Endometrium (tissue), 2 donors: ENCODE measurements around the gene DNTTIP2.
"Not testable (repeated sequence)": the region's sequence is repeated elsewhere in the genome, so short reads cannot be mapped to it uniquely, and the experiment has no call there.

Source experiments
- FAIRE-seq: peaks from 2 replicates; lab custom pipeline; 2012; peaks lifted over from hg19 to GRCh38; lab: Jason Lieb, UNC
- donor health status: control.
- donor health status: control.

The DNTTIP2 gene

DNA sequence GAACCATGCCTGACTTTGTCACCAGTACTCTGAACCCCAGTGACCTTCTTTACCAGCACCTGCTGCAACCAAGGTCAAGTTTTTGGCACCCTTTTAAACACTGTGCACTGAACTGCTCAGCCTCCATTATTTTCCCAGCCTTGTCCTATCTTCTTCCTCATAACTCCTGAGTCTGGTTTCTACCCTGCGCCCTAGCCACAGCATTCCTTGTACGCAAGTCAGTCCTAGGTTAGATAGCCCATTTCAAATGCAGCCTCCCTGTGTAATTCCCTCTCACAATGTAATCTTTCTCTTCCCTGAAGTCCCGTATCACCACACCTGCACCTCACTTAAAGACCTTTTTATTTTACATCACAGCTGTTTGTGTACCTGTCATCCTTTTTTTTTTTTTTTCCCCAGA is 37.2 kb downstream of the DNTTIP2 start:
- FAIRE-seq: no peak

DNA sequence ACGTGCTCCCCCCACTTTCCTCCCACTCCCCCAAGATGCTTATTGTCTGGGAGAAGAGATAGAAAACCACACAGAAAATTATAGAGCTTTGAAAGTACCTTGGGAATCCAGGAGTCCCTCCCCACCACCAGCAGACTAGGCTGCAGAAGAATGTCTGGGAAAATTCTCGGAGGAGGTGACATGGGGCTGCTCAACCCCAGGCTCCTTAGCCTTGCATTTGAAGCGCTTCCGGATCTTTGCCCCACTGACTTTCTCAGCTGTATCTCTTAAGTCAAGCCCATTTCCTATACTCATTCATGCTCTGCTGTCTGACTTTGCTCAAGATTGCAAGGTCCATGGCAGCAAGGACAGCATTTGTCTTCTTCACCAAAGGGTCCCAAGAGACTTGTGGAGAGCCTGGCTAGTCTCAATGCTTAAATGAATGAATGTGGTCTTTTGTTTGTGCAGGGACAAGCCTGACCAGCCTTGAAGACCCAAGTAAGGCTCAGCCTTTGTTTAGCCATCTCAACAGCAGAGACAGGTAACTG is 38.0 kb downstream of the DNTTIP2 start:
- FAIRE-seq: no peak

DNA sequence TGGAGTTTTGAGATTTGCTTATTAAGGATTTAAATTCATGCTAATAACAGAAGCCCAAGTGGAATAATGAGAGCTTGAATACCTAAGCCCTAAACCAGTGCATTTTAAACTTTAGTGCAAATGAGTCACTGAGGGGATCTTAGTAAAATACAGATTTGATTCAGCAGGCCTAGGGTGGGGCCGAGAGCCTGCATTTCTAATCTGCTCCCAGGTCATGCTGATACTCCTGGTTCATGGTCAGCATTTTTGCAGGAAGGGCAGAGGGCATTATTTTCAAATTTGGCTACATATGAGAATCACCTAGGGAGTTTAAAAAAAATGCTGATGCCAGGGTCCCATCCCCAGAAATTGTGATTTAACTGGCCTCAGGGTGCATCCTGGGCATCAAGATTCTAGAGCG is 39.3 kb downstream of the DNTTIP2 start:
- FAIRE-seq: no peak

DNA sequence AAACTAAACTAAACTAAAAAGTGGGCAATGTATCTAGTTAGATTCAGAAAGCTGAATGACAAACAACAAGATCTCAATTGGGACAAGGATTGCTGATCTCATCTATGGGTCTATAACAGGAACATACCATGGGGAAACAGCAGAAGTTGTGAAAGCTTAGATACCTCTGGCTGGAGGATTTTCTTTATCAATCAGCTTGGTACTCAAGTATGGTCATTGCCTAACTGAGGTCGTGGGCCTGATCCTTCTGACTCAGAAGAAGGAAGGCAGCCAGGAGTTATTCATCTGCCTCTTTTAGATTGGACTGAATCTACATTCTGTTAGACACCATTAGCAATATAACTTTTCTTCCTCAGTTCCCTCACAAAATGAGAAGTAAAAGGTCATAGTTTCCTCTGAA is 39.7 kb downstream of the DNTTIP2 start:
- no peak for FAIRE-seq

DNA sequence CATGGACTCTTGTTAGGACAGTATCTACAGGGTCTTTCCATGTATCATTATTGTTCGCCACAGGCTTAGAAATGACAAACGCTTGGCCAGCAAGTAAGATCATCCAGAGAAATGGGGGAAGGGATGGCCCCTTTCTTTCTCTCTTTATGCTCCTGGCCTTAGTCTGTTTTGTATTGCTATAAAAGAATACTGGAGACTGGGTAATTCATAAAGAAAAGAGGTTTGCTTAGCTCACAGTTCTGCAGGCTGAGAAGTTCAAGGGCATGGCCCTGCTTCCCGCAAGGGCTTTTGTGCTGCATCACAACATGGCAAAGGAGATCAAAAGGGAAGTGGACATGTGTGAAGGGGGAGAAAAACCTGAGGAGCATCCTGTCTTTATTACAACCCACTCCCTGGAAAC is 41.0 kb downstream of the DNTTIP2 start:
- FAIRE-seq: no peak

DNA sequence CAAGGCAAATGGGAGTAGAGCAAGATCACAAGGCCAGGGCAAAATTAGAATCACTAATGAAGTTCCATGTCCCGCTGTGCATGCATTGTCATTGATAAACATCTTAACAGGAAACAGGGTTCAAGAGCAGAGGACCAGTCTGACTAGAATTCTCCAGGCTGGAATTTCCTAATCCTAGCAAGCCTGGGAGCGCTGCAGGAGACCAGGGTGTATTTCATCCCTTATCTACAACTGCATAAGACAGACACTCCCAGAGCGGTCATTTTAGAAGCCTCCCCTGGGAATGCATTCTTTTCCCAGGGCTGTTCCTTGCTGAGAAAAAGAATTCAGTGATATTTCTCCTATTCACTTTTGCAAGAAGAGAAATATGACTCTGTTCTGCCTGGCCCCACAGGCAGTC is 45.7 kb downstream of the DNTTIP2 start:
- not testable (repeated sequence) for FAIRE-seq

DNA sequence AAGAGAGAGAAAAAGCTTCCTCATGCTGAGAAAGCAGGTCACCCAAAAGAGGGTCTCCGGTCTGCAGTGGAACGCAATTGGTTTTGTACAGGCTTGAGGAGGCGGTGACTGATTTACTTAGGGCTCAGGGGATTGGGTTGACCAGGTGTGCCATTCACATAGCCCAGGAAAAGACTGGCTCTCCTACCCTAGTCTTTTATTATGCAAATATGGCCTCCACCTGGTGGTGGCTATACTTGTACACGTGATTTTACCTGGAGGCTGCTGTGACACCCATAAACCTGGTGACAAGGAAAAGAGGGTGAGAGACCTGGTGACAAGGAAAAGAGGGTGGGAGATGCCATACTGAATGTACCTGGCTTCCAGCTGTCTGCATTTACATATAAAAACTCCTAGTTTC is 49.9 kb downstream of the DNTTIP2 start:
- no peak for FAIRE-seq

DNA sequence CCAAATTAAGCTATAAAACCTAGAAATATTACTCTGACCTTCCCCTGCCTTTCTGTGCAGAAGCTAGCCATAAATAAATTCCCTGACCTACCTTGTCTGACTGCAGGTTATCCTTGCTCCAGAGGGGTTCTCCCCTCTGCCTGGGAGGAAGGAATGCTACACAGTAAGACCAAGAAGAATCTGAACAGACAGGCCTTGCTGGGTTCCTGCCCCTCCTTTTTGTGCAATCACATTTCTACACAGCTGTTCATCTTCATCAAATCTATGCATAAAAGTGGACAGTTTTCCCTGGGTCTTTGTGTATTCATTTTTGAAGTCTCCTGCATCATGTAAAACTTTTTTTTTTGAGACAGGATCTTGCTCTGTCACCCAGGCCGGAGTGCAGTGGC is 50.6 kb downstream of the DNTTIP2 start:
- FAIRE-seq: no peak

DNA sequence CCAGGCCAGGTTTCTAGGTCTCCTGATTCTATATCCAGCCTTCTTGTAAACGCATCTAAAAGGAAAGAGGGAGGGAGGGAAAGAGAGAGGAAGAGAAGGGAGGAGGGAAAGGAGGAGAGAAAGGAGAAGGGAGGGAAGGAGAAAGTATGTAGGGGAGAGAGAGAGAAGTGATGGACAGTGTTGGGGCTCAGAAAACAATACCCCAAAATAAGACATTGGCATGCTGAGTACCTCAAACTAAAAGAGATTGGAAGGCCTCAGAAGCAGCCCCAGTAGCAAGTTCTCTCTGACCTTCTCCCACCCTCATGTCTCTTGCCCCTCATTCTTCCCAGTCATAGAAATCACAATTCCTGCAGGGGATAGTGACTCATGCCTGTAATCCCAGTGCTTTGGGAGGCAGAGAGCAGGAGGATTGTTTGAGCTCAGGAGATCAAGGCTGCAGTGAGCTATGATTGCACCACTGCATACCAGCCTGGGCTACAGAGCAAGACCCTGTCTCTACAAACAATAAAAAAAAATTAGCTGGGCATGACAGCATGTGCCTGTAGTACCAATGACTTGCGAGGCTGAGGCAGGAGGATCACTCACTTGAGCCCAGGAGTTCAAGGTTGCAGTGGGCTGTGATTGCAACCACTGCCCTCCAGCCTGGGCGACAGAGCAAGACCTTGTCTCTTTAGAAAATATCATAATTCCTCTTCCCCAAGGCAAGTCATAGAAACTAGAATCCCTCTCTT is 51.2 kb downstream of the DNTTIP2 start:
- no peak for FAIRE-seq

DNA sequence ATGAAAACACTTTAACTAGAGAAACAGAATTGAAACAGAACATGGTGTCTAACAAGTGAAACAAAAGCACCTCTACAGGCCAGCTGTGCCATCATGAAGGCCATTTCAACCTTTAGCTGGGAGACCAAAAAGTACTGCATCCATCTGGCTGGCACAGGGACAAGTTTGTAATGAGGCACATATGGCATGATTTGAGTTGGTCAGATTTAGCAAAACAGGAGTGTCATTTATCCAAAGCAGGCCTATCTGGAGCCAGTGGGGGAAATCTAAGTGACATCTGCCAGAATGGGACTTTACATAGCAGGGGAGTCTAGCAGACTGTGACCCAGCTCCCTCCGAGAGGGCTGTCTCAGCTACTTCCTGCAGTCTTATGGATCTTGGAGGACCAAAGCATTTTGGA is 51.9 kb downstream of the DNTTIP2 start:
- no peak for FAIRE-seq

DNA sequence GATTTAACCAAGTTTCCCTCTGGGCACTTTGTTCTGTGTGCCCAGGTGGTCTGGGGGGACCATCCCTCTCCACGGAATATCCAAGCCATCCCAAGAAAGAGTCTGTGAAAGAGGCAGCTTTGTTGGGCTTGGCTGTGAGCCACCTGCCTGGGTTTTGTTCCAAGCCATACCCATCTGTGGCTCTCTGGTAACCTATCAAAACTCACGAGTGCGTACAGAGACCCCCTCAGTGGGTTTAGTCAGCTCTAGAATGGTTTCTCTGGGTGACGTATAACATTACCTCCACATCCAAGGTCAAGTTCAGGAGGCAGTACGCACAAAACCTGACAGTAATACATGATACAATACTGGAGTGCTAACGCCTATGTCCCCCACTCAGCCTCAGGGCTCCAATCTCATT is 54.2 kb downstream of the DNTTIP2 start:
- FAIRE-seq: no peak

DNA sequence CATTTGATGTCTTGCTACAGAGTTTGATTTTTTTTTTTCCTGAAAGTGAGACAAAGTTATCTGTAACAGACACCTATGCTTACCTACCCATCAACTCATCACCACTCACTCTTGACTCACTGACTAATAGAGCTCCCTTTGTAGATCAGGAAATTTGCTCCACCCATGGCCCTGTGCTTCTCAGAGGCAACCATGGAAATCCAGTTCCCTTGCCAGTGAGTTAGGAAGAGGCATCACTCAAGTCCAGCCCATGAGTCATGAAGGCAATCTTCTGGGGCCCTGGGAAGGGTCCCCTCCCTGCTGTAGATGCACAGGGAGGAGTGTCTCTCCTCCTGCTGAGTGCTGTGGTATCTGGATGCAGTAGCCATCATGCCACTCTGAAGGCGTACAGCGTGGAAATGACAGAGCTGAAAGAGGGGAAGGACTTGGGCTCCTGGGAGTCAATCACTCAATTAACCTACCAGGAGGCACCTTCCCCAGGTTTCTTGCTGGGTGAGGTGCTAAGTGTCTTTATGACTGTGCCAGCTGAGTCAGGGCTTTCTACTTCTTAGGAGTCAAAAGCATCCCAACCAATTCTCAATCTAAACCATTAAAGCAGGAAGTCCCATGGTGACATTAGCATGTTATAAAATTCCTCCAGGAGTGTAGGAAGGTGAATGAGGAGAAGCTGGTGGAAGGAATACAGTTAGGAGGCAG is 56.1 kb downstream of the DNTTIP2 start:
- FAIRE-seq: no peak

DNA sequence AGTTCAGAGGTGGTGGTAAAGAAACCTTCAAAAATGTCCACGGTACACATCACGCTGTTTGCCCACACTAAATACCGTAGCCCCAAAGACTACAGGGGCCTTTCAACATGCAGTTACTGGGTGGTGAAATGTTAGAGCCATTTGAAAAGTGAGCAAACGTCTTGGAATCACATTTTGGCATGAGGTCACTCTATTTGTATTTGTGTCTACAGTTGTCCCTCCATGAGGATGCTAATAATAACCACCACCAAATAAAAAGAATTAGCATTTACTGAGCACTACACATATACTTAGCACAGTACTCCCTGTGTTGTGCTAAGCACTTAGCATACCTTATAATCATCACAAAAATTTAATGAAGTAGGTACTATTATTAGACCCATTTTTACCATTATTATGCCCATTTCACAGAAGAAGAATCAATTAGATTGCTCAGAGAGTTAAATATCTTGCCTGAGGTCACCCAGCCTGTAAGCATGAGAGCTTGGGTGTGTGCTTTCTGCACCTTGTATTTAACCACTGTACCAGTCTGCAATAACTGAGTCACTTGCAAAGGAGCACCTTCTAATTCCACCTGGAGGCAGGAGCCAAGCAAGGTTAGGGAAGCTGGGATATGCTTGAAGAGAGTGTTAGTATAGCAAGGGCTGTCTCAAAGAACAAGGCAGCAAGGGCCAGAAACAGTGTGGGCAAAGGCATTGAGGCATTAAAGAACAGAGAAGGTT is 57.4 kb downstream of the DNTTIP2 start:
- no peak for FAIRE-seq

DNA sequence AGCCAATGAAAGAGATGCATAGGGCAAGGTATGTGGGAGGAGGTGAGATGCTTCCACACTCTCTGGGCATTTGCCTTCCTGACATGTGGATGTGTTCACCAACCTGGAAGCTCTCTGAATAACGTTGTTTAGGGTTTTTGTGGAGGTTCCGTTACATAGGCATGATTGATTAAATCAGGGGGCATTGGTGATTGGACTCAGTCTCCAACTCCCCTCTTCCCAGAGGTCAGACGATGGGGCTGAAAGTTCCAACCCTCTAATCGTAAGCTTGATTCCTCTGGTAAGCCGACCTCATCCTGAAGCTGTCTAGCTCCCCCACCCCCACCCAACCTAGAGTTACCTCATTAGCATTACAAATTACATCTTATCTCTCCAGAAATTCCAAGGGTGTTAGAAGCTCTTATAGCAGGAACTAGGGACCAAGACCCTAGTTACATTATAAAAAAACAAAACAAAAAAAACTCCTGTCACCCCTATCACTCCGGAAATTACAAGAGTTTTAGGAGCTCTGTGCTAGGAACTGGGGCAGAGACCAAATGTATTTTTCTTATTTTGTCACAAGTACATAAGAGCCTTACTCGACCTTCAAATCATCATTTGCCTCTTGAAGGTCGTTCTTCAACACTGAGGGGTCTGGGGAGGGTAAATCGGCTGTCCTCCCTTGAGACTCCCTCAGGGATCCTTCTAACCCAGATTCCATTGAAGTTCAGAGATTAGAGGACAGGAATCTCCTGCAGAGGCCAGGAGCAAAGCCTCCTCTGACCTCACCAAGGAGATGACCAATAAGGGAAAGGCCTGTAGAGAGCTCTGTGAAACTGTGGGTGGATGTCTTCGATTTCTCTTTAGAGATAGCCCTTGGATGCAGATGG is 58.2 kb downstream of the DNTTIP2 start:
- no peak for FAIRE-seq

DNA sequence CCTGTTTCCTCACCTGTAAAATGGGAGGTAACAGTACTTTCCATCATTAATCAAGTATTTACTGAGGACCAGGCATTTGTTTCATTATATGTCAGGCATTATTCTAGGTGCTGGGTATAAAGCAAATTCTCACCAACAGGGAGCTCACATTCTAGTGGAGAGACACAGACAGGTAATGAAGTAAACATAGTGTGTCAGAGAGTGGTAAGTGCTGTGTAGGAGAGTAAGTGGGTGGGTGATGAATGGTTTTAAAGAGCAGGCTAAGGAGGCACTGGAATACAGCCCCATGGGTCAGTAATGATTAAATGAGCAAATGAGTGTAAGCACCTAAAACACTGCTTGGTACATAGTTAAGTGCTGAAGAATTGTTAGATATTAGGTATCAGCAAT is 60.4 kb downstream of the DNTTIP2 start:
- no peak for FAIRE-seq

DNA sequence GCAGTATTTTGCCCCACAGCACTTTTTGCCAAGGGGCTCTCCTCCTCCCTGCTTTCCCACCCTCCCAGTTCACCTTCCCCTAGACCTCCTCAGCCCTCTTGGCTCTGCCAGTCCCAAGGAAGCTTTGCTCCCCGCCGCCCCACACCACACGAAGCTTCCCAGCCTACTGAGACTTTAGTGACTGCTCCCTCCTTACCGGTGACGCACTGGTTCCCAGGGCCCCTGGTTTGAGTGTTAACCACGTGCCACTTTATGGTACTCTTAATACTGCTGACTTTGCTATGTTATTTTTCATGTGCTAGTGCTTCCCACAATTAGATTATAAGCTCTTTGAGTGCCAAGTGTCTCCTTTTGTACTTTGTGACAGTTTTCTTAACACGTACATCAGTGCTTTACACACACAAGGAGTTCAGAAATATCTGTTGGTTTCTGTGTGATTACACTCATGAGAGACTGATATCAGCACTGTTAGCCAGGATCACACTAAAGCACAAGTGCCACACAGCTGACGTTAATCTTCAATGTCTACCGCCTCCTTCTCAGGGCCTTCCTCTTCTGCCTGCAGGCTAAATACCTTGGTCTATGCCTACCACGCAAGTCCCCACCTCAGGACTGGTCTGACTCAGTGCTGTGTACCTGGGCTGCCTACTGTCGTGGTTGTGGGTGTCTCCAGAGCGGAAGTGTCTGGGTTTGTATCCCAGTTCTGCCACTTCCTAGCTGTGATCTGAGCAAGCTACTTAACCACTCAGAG is 61.0 kb downstream of the DNTTIP2 start:
- no peak for FAIRE-seq

DNA sequence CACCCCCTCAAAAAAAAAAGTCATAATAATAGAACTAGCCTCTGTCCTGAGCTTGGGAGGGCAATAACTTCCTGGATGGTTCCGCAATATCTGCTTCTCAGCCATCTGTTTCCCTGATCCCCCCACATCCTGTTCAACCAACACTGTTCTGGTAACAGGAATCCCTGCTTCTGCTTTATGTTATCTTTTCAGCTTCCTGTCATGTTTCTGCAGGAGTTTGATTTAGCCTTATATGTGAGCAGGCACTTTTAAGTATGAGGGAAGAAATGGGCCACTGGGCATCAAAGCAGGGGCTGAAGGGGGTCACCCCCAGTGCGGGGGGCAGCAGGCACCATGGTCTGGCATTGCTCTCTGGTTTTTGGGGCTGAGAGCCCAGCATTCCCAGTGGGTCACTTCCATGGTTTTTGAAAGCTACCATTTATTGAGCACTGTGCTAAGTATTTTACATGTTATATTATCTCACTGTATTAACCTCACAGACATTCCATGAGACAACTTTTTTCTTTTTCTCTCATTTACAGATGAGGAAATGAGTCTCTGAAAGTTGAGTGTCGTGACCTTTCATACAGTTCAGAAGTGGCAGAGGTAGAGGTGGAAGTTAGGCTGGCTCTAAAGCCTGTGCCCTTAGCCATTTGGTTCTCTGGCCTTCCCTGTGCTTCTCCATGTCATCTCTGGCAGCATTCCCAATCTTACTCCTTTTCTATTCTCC is 61.9 kb downstream of the DNTTIP2 start:
- FAIRE-seq: no peak
